ENCODE data around the gene OCLN. TPM values are rescaled to one million over a fixed set of nuclear protein-coding genes. Genes with fewer than 3 reads are reported as not detected.
A peak's percentile ranks its signal among the peaks of the same experiment; 100 is the strongest.
"Not testable (repeated sequence)": the region's sequence is repeated elsewhere in the genome, so short reads cannot be mapped to it uniquely, and the experiment has no call there.

The OCLN gene
- polyA plus RNA-seq, 2 of the 4 experiments (the other 2 are of a cell fraction): 10.7 to 54.1 TPM

- H3K4me3 ChIP-seq; DNase-seq (ENCODE audit: low read depth in 1 of 2, low spot score in 1 of 2); FAIRE-seq; H3K9me3 ChIP-seq; H3K4me2 ChIP-seq; ATAC-seq; H3K27ac ChIP-seq; H3K4me1 ChIP-seq; POLR2A ChIA-PET: not testable (repeated sequence)
- CTCF ChIA-PET: interaction anchor here (1.0 kb wide), 1 partner anchor 51 kb away, joined by 3 read pairs; the partner anchor contains the start of gene MARVELD2
- WGBS (ENCODE audit: missing lambda C conversion rate): 69% methylated on average over 3 of the region's 3 CpGs
- peak; percentile 21 for TF ChIP-seq MAFK (IDR thresholded peaks at IDR 0.05; ENCODE audit: partially characterized antibody)
Observed at GRCh38 chr5:69466375-69466774, 26.2 kb upstream of the OCLN start.

- no peak for TF ChIP-seq HDAC2 (IDR thresholded peaks at IDR 0.05)
- TF ChIP-seq CBX8 (IDR thresholded peaks at IDR 0.05): no peak
- no peak for TF ChIP-seq NFE2L2 (conservative IDR thresholded peaks at IDR 0.05; ENCODE audit: low read length)
- no peak for TF ChIP-seq BHLHE40 (IDR thresholded peaks at IDR 0.05; ENCODE audit: low read depth, low read length)
- TF ChIP-seq KDM1A (IDR thresholded peaks at IDR 0.05; ENCODE audit: low read depth): no peak
- TF ChIP-seq CHD2 (IDR thresholded peaks at IDR 0.05; ENCODE audit: low read length, partially characterized antibody): no peak
- no peak for TF ChIP-seq HOXB5 (CRISPR knock-in tag; IDR thresholded peaks at IDR 0.05)
- TF ChIP-seq FOSB (CRISPR knock-in tag; IDR thresholded peaks at IDR 0.05): no peak
- no peak for TF ChIP-seq RNF2 (IDR thresholded peaks at IDR 0.05; ENCODE audit: borderline replicate concordance, low read depth)
- no peak for TF ChIP-seq FOXS1 (CRISPR knock-in tag; IDR thresholded peaks at IDR 0.05)
- no peak for TF ChIP-seq GATA3 (IDR thresholded peaks at IDR 0.05; ENCODE audit: borderline replicate concordance)
- TF ChIP-seq PHF8 (IDR thresholded peaks at IDR 0.05; ENCODE audit: borderline replicate concordance, low read depth): no peak
- no peak for TF ChIP-seq ZC3H11A (IDR thresholded peaks at IDR 0.05)
- no peaks in the 10 kb centered on the region for H3K4me1 ChIP-seq
- H3K4me2 ChIP-seq: no peak overlapping the region
- no peaks in the 10 kb centered on the region for H3K9me3 ChIP-seq
- no peak overlapping the region for H3K4me3 ChIP-seq
- no peak overlapping the region for H3K27ac ChIP-seq
- WGBS (ENCODE audit: missing lambda C conversion rate): 70% methylated on average over 8 of the region's 8 CpGs
- FAIRE-seq (no peak), ATAC-seq (no peak), DNase-seq (ENCODE audit: low read depth in 1 of 2, low spot score in 1 of 2) (no peak)
- CTCF ChIA-PET: interaction anchor here (0.9 to 1.4 kb wide), 5 partner anchors 10 to 133 kb away, joined by 3 to 4 read pairs (median 3); partner anchors contain the start of gene MARVELD2
- POLR2A ChIA-PET: no interaction called here
Observed at GRCh38 chr5:69467442-69468225, 25.0 kb upstream of the OCLN start.

GRCh38 chr5:69468631-69469030, 24.0 kb upstream of the OCLN start:
- FAIRE-seq (no peak), DNase-seq (ENCODE audit: low read depth in 1 of 2, low spot score in 1 of 2) (no peak), ATAC-seq (no peak)
- H3K9me3 ChIP-seq: no peaks in the 10 kb centered on the region
- CTCF ChIA-PET: interaction anchor here (0.6 to 1.4 kb wide), 2 partner anchors 9 to 156 kb away, joined by 3 to 4 read pairs; no protein-coding TSS in a partner anchor
- WGBS (ENCODE audit: missing lambda C conversion rate): 28% methylated on average over 1 of the region's 1 CpG
- no peaks in the 10 kb centered on the region for H3K4me1 ChIP-seq
- POLR2A ChIA-PET: no interaction called here
- no peak overlapping the region for H3K4me3 ChIP-seq
- no peak overlapping the region for H3K27ac ChIP-seq
- H3K4me2 ChIP-seq: no peak overlapping the region
- TF ChIP-seq HOXB13 (CRISPR knock-in tag; IDR thresholded peaks at IDR 0.05; ENCODE audit: low read depth): no peak
- TF ChIP-seq NR3C1 (IDR thresholded peaks at IDR 0.05): no peak
- TF ChIP-seq JUNB (IDR thresholded peaks at IDR 0.05): no peak
- no peak for TF ChIP-seq REST (IDR thresholded peaks at IDR 0.05)
- TF ChIP-seq HMGXB4 (CRISPR knock-in tag; IDR thresholded peaks at IDR 0.05; ENCODE audit: borderline replicate concordance): no peak
- TF ChIP-seq HEYL (CRISPR knock-in tag; IDR thresholded peaks at IDR 0.05): no peak
- TF ChIP-seq PHF8 (IDR thresholded peaks at IDR 0.05; ENCODE audit: borderline replicate concordance, low read depth): no peak
- TF ChIP-seq POLR2A (IDR thresholded peaks at IDR 0.05; ENCODE audit: low read length): no peak
- TF ChIP-seq TP53 (CRISPR knock-in tag; IDR thresholded peaks at IDR 0.05): no peak
- TF ChIP-seq MAFK (IDR thresholded peaks at IDR 0.05; ENCODE audit: partially characterized antibody): no peak
- no peak for TF ChIP-seq MYC (IDR thresholded peaks at IDR 0.05; ENCODE audit: borderline replicate concordance, low read length)
- no peak for TF ChIP-seq CHD2 (IDR thresholded peaks at IDR 0.05; ENCODE audit: low read length, partially characterized antibody)
- no peak for TF ChIP-seq NFE2L2 (conservative IDR thresholded peaks at IDR 0.05; ENCODE audit: low read length)
- no peak for TF ChIP-seq HOXB5 (CRISPR knock-in tag; IDR thresholded peaks at IDR 0.05)

- H3K9me3 ChIP-seq; DNase-seq (ENCODE audit: low read depth in 1 of 2, low spot score in 1 of 2); POLR2A ChIA-PET; FAIRE-seq; H3K4me1 ChIP-seq; H3K27ac ChIP-seq; H3K4me2 ChIP-seq; CTCF ChIA-PET; H3K4me3 ChIP-seq; ATAC-seq: not testable (repeated sequence)
- 33% methylated on average over 6 of the region's 6 CpGs for WGBS (ENCODE audit: missing lambda C conversion rate)
Observed at GRCh38 chr5:69471516-69471915, 21.1 kb upstream of the OCLN start.
